ENCODE results near the gene CNKSR3.

The CNKSR3 gene

GRCh38 chr6:154440022-154440421 lies 70.5 kb downstream of the CNKSR3 start:
- no peak for DNase-seq
- H3K9me3 Mint-ChIP-seq: no peaks in the 10 kb centered on the region
- no peak overlapping the region for H3K4me3 Mint-ChIP-seq
- no peak overlapping the region for H3K27ac Mint-ChIP-seq
- no peaks in the 10 kb centered on the region for H3K4me1 Mint-ChIP-seq
- H3K27me3 Mint-ChIP-seq: peaks cover 12% of the 10 kb centered on the region
- ATAC-seq: no peak

- ATAC-seq: no peak
- no peak for DNase-seq
- Mint-ChIP-seq H3K4me3 (no peak overlapping the region), H3K4me1 (no peaks in the 10 kb centered on the region), H3K9me3 (no peaks in the 10 kb centered on the region), H3K27ac (no peak overlapping the region), H3K27me3 (peaks cover 12% of the 10 kb centered on the region)
Measured at GRCh38 chr6:154438882-154439415, 71.5 kb downstream of the CNKSR3 start.

GRCh38 chr6:154435400-154435945 lies 75.0 kb downstream of the CNKSR3 start:
- ATAC-seq (no peak), DNase-seq (no peak)
- Mint-ChIP-seq H3K27ac (no peak overlapping the region), H3K27me3 (peaks cover 12% of the 10 kb centered on the region), H3K4me3 (no peak overlapping the region), H3K4me1 (no peaks in the 10 kb centered on the region), H3K9me3 (no peaks in the 10 kb centered on the region)

- no peaks in the 10 kb centered on the region for H3K9me3 Mint-ChIP-seq
- H3K4me3 Mint-ChIP-seq: no peak overlapping the region
- ATAC-seq (no peak), DNase-seq (no peak)
- no peak overlapping the region for H3K27ac Mint-ChIP-seq
- H3K27me3 Mint-ChIP-seq: peaks cover 4% of the 10 kb centered on the region
- no peaks in the 10 kb centered on the region for H3K4me1 Mint-ChIP-seq
Measured at GRCh38 chr6:154434662-154435061, 75.8 kb downstream of the CNKSR3 start.

- Mint-ChIP-seq H3K9me3 (no peaks in the 10 kb centered on the region), H3K27ac (no peak overlapping the region), H3K27me3 (no peaks in the 10 kb centered on the region), H3K4me1 (no peaks in the 10 kb centered on the region), H3K4me3 (no peak overlapping the region)
- ATAC-seq (no peak), DNase-seq (no peak)
Measured at GRCh38 chr6:154433477-154434241, 76.8 kb downstream of the CNKSR3 start.

- ATAC-seq (no peak), DNase-seq (no peak)
- Mint-ChIP-seq H3K4me3 (no peak overlapping the region), H3K27ac (no peak overlapping the region), H3K27me3 (no peaks in the 10 kb centered on the region), H3K4me1 (no peaks in the 10 kb centered on the region), H3K9me3 (no peaks in the 10 kb centered on the region)
Measured at GRCh38 chr6:154432533-154433476, 77.7 kb downstream of the CNKSR3 start.

- Mint-ChIP-seq H3K9me3 (no peaks in the 10 kb centered on the region), H3K4me1 (no peaks in the 10 kb centered on the region), H3K27me3 (no peaks in the 10 kb centered on the region), H3K27ac (no peak overlapping the region), H3K4me3 (no peak overlapping the region)
- DNase-seq: no peak
- ATAC-seq: no peak
Measured at GRCh38 chr6:154430481-154430919, 80.0 kb downstream of the CNKSR3 start.

- no peaks in the 10 kb centered on the region for H3K27me3 Mint-ChIP-seq
Measured at GRCh38 chr6:154429711-154430110, 80.8 kb downstream of the CNKSR3 start.

GRCh38 chr6:154428897-154429296 lies 81.6 kb downstream of the CNKSR3 start:
- no peaks in the 10 kb centered on the region for H3K27me3 Mint-ChIP-seq
- H3K9me3 Mint-ChIP-seq: no peaks in the 10 kb centered on the region
- ATAC-seq: no peak
- H3K4me3 Mint-ChIP-seq: no peak overlapping the region
- no peaks in the 10 kb centered on the region for H3K4me1 Mint-ChIP-seq
- DNase-seq: no peak
- H3K27ac Mint-ChIP-seq: no peak overlapping the region

More at GRCh38 chr6:154429711-154430110, 80.8 kb downstream of the CNKSR3 start:
- ATAC-seq (no peak), DNase-seq (no peak)
- no peaks in the 10 kb centered on the region for H3K9me3 Mint-ChIP-seq
- no peaks in the 10 kb centered on the region for H3K4me1 Mint-ChIP-seq
- no peak overlapping the region for H3K27ac Mint-ChIP-seq
- H3K4me3 Mint-ChIP-seq: no peak overlapping the region

GRCh38 chr6:154427446-154427845 lies 83.0 kb downstream of the CNKSR3 start:
- Mint-ChIP-seq H3K27ac (no peak overlapping the region), H3K9me3 (no peaks in the 10 kb centered on the region), H3K4me1 (no peaks in the 10 kb centered on the region), H3K4me3 (no peak overlapping the region), H3K27me3 (no peaks in the 10 kb centered on the region)
- no peak for ATAC-seq
- DNase-seq: no peak

- Mint-ChIP-seq H3K27me3 (no peaks in the 10 kb centered on the region), H3K4me1 (no peaks in the 10 kb centered on the region), H3K9me3 (no peaks in the 10 kb centered on the region), H3K4me3 (no peak overlapping the region), H3K27ac (no peak overlapping the region)
- DNase-seq (no peak), ATAC-seq (no peak)
Measured at GRCh38 chr6:154426997-154427396, 83.5 kb downstream of the CNKSR3 start.

- ATAC-seq (no peak), DNase-seq (no peak)
- Mint-ChIP-seq H3K27me3 (no peaks in the 10 kb centered on the region), H3K4me3 (no peak overlapping the region), H3K9me3 (no peaks in the 10 kb centered on the region), H3K4me1 (no peaks in the 10 kb centered on the region), H3K27ac (no peak overlapping the region)
Measured at GRCh38 chr6:154425034-154425433, 85.5 kb downstream of the CNKSR3 start.

- no peaks in the 10 kb centered on the region for H3K9me3 Mint-ChIP-seq
- ATAC-seq: no peak
- no peak overlapping the region for H3K4me3 Mint-ChIP-seq
- no peak overlapping the region for H3K27ac Mint-ChIP-seq
- no peaks in the 10 kb centered on the region for H3K4me1 Mint-ChIP-seq
- DNase-seq: no peak
- peaks cover 29% of the 10 kb centered on the region for H3K27me3 Mint-ChIP-seq
Measured at GRCh38 chr6:154414021-154414813, 96.3 kb downstream of the CNKSR3 start.

- DNase-seq (no peak), ATAC-seq (no peak)
- Mint-ChIP-seq H3K4me1 (no peaks in the 10 kb centered on the region), H3K9me3 (no peaks in the 10 kb centered on the region), H3K27ac (no peak overlapping the region), H3K27me3 (peaks cover 21% of the 10 kb centered on the region), H3K4me3 (no peak overlapping the region)
Measured at GRCh38 chr6:154412106-154412820, 98.2 kb downstream of the CNKSR3 start.
